Umbilical cord (tissue), 2 donors: ENCODE measurements around the gene EFEMP2. TPM values are rescaled to one million over a fixed set of nuclear protein-coding genes. Genes with fewer than 3 reads are reported as not detected.
A peak's percentile ranks its signal among the peaks of the same experiment; 100 is the strongest.
"Not testable (repeated sequence)": the region's sequence is repeated elsewhere in the genome, so short reads cannot be mapped to it uniquely, and the experiment has no call there.

ENCODE experiments used
- DNase-seq: peaks from one replicate; pipeline ENCODE4 v3.0.0-alpha.2; 2015; ENCODE audit warnings: low spot score
- total RNA-seq: library from RNA; depleted of rRNA; stranded (reverse); fragments of >200 nt; gene quantifications from one replicate; pipeline ENCODE4 v1.2.3, GENCODE V29; 2014; ENCODE audit warnings: low replicate concordance; ENCODE audit not compliant: insufficient read depth

Gene EFEMP2
- total RNA-seq, 1 donor from 2014 or later: 85.5 TPM

DNA sequence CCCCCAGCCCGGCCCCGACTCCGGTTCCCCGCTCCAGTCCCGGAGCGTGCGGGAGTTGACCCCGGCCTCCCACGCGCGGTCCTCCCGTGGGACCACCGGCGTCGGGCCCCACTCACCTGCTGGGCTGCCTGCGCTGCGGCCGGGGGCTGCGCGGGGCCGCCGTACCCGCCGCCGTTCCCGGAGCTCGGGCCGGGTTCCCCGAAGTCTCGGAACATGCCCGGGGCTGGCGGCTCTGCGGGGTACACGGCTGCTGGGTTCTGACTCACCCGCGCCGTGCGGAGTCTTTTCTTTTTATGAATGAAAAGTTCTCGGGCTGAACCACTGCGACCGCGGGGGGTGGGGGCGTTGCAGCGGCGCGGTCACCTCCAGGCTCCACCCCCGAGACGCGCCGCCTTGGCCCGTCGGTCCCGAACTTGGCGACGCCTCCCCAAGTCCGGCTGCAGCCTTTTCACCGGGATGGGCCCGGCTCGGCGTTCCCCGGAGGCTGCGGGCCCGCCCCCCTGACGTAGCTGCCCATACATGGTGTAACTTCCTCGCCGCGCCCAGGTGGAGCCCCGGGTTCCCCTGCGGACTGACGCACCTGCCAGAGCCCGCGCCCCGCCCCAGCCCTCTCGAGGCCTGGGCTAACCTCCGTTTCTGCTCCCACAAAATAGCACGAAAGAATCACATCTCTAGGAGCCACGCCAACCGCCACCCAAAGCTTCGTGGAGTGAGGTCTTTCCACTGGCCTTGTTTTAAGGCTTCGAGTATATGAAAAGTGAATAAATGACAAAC, 27.7 kb upstream of the EFEMP2 start, which contains the start of gene FOSL1:
TSS of gene FOSL1 (minus strand) at position 264 of the 774 bp plus-strand sequence. CDS start at position 215, 49 bp downstream.
- DNase-seq: peak; percentile 71

DNA sequence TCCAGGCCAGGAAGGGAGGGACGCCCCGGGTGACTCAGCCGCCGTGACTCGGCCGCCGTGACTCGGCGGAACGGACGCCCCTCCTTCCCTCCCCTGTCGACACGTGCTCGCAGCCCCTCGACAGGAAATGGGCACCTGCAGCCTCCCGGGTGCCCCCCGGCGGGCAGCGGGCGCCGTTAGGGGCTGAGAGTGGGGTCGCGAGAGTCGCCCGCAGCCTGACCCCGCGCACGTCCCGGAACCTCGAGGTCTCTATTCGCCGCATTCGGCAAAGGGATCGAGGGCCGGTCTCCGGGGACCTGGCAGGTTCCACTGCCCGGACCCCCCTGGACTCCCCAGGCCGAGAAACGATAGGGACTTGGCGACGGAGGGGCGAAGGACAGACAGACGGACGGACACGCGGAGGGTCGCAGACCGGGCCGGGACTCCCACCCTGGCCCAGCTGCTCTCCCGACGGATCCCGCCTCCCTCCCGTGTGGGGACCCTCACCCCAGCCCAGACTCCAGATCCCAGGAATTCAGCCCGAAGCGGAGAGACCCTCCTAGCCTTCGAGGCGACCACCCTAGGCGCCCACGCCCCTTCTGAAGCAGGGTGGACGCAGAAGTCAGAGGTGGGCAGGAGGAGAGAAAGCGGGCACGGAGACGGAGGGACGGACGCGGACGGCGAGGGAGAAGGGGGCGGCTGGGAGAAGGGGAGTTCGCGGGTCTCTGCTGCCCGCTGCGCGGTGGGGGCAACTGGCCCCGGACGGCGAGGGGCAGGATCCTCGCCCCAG, 26.9 kb upstream of the EFEMP2 start:
- peak; percentile 42 for DNase-seq

DNA sequence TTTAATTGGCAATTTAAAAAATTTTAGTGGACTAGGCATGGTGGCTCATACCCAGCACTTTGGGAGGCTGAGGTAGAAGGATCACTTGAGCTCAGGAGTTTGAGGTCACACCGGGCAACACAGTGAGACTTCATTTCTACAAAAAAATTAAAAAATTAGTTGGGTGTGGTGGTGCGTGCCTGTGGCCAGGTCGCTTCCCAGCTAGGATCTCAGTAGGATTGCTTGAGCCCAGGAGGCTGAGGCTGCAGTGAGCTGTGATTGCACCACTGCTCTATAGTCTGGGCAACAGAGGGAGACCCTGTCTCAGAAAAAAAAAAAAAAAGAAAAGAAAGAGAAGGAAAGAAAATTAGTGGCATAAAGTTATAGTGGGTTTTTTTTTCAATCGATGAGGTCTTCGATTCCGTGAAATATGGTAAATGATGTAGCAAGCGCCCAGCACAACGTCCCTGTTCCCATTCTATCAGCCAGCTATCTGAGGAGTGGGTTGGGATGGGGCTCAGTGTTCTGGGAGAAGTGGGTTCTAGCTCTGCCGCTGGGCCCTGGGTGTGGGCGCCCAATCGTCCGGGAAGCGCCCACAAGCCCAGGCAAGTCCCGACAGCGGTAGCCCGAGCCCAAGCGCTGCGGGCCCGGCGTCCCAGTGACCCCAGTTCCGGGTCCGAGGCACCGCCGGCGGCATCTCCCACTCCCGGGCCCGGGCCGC, 26.2 kb upstream of the EFEMP2 start:
- no peak for DNase-seq

DNA sequence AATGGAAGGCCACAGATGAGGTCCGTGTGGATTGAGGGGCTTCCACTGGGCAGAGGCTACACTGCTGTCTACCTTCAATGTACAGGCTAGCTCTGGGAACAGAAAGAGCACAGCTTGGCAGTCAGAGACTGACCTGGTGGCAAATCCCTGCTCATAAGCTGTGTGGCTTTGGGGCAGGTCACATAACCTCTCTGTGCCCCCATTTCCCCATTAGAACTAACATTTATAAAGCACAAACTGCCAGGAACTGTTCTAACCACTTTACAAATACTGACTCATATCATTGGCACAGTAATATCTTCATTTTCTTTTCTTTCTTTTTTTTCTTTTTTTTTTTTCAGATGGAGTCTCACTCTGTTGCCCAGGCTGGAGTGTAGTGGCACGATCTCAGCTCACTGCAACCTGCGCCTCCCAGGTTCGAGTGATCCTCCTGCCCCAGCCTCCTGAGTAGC, 24.4 kb upstream of the EFEMP2 start:
- DNase-seq: no peak

- no peak for DNase-seq
Measured at GRCh38 chr11:65896034-65896999, 23.7 kb upstream of the EFEMP2 start.

DNA sequence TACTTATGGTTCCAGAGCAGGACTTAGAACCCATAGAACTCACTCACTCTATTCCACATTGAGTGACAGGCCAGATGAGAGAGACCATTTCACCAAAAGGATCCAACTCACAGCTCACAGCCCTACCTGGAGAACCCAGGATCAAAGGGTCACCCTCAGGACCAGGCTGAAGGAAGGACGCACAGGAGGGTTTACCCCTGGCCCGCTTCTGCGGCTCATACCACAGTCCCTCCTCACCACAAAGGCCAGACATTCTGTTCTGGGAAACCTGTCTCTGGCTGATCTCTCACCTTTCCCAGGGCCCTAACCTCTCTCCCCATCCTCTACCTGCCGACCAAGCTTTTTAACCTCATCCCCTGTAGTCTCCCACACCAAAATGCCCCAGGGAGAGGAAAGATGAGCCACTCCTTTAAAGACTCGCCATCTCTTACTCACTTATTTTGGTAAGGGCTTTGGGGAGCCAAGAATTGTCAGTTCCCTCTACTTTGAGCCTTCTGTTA, 22.9 kb upstream of the EFEMP2 start:
- no peak for DNase-seq

DNA sequence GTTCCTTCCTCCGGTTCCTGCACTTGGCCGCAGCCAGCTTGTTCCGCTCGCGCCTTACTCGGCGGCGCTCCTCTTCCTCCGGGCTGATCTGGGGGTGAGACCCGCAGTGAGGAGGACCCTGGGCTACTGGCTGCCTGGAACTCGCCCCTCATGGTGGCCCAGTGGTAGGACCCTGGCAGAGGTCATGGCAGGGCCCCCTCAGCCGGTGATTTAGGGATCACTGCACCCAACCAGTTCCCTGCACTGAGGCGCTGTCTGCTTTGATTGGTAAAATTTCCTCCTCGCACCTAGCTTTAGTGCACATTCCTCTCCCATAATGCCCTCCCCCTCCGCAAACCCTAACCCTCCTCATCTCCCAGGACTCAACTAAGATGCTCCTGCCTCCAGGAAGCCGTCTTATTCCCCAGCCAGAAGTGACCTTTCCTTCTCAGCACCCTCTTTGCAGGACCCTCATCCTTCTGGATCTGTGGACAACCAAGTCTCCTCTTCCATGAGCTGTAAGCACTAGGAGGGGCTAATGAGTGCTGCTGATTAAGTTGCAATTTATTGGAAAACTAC, 21.5 kb upstream of the EFEMP2 start:
- DNase-seq: no peak

GRCh38 chr11:65892661-65893317, 20.2 kb upstream of the EFEMP2 start:
- no peak for DNase-seq

GRCh38 chr11:65892137-65892540, 19.5 kb upstream of the EFEMP2 start:
- not testable (repeated sequence) for DNase-seq

- DNase-seq: no peak
Measured at GRCh38 chr11:65891219-65892136, 18.9 kb upstream of the EFEMP2 start.

DNA sequence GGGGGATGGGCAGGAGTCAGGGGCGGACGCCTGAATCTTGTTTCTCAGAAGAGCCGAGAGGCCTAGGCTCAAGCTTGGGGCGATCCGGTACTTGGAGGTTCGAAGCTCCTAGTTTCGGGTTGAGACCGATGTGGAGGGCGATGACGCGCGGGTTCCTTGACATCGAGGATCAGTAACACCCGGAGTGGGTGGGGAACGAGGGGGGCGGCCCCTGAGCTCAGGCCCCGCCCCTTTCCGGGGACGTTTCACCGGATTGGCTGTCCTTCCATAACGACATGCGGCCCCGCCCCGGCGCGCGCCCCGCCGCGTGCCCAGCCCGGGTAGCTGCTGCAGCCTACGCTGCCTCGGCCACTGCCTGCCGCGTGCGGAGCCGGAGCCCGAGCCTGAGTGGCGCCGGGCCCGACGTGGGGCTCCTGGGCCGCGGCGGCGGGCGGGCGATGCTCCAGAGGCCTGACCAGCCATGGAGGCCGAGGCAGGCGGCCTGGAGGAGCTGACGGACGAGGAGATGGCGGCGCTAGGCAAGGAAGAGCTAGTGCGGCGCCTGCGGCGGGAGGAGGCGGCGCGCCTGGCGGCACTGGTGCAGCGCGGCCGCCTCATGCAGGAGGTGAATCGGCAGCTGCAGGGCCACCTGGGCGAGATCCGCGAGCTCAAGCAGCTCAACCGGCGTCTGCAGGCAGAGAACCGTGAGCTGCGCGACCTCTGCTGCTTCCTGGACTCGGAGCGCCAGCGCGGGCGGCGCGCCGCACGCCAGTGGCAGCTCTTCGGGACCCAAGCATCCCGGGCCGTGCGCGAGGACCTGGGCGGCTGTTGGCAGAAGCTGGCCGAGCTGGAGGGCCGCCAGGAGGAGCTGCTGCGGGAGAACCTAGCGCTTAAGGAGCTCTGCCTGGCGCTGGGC, 18.0 kb upstream of the EFEMP2 start, which contains the start of gene CCDC85B:
TSS of gene CCDC85B (plus strand) at position 350 of the 895 bp plus-strand sequence. CDS start at position 461, 111 bp downstream.
- DNase-seq: peak; percentile 98

GRCh38 chr11:65888163-65888814, 15.7 kb upstream of the EFEMP2 start, which contains the start of gene FIBP:
TSS of gene FIBP (minus strand) at chr11:65888471. CDS start at chr11:65888418, 53 bp downstream.
- DNase-seq: peak; percentile 98

- no peak for DNase-seq
Measured at GRCh38 chr11:65887723-65888162, 15.1 kb upstream of the EFEMP2 start.

- DNase-seq: no peak
Measured at GRCh38 chr11:65886826-65887722, 14.5 kb upstream of the EFEMP2 start.

DNA sequence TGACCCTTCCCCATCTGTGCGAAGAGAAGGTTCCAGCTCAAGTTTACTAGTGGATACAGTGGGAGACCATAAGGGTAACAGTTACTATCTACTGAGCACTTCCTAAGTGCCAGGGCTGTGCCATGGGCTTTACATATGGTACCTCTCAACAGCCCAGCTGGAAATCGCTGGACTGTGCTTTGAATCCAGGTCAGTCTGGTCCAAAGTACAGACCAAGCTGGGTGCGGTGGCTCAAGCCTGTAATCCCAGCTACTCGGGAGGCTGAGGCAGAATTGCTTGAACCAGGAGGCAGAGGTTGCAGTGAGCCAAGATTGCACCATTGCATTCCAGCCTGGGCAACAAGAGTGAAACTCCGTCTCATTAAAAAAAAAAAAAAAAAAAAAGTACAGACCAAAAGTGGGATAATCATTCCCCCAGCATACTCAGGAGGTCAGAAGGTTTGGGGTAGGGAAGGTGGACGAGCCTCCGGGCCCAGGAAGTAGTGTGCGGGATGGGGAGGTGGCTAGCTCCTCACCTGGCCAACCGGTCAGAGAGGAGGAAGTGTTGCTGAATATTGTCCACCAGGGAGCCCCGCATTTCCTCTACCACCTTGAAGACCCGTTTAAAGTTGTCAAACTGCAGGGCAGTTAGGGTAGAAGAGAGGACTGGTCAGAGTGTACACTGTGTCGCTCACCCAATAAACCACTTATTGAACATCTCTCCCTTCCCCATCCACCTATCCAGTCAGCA, 13.4 kb upstream of the EFEMP2 start:
- no peak for DNase-seq
